Measurements from ENCODE around the gene EEA1.

Gene EEA1

DNA sequence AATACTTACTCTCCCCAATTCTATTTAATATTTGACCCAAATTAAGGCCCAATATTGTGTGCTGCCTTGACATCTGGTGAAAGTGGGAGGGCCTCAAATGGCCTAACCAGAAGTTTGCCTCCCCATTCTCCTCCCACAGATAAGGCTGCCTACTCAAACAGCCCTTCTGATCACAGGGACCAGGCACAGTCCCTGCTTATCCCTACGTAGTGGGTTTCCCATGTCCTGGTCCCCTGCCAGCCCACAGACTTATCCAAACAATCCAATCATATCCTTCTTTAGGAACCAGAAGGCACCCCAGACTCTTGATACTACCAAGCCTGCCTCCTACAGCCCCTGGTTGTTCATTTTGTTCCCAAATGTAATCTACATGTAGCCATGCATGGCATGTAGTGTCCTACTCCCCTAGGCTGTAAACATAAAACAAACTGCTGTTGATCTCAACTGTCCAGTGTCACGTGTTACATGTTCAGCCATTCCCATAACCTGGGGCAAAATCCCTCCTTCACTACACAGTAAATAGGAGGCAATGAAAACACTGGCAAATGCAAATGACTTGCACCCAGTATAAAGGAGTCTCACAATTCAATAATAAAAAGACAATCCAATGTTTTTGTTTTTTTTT is 49.3 kb downstream of the EEA1 start:
- no peak for DNase-seq (ENCODE audit: low read depth)

DNA sequence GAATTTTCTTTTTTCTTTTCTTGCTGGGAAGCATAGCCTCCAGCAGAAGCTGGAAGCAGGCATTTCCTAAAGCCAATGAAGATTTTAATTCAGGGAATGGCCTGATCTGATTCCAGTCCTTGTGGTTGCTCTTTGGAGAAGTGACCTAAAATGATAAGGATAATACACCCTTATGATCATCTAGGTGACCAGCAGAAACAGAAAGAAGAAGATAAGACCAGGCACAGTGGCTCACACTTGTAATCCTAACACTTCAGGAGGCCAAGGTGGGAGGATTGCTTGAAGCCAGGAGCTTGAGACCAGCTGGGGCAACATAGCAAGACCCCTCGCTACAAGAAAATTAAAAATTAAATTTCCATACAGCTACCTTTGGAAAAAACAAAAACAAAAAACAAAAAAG is 51.2 kb downstream of the EEA1 start:
- DNase-seq (ENCODE audit: low read depth) = no peak

DNA sequence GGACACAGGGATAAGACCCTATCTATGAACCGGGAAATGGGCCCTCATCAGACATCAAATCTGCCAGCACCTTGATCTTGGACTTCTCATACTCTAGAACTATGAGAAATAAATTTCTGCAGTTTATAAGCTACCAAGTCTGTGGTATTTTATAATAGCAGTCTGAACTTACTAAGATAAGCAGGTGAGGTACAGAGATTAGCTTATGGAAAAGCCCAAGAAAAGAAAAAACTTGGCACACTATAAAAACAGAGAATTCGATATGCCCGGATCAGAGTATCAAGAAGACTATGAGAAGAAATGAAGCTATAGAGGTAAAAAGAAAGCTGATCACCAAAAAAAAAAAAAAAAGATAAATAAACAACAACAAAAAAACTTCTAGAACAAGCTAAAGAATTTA is 52.6 kb downstream of the EEA1 start:
- DNase-seq (ENCODE audit: low read depth) = no peak

DNA sequence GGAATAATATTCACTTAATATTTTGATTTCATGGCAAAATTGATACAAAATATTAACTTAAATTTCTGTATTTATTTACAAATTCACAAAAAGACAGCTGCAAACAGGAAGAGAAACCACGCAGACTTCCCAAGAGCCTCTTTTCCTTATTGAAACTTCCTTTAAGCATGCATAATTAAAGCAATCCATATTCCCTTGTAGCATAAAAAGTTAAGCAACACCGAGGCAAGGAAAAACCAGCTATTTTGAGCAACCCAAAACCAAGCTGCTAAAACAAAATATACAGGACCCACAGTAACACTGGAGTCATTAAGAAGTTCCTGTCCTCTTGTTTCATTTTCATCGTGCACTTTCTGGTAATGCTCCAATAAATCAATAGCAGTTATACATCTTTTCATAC is 58.0 kb downstream of the EEA1 start:
- DNase-seq (ENCODE audit: low read depth) = no peak

DNA sequence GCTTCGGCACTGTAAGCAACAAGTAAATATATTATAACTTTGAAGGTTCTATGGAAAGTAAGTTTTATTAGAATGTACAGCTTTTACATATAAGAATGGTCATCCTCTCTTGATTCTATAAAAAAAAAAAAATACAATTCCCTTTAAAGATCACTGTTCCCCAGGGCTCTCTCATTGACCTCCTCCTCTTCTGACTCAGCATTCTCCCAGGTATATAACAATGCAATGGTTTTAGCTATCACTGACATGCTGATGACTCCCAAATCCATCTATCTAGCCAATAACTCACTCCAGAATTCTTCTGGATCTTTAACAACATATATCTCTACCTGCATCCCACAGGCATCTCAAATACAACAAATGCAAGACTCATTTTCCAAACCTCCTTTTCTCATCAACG is 62.7 kb downstream of the EEA1 start:
- no peak for DNase-seq (ENCODE audit: low read depth)

DNA sequence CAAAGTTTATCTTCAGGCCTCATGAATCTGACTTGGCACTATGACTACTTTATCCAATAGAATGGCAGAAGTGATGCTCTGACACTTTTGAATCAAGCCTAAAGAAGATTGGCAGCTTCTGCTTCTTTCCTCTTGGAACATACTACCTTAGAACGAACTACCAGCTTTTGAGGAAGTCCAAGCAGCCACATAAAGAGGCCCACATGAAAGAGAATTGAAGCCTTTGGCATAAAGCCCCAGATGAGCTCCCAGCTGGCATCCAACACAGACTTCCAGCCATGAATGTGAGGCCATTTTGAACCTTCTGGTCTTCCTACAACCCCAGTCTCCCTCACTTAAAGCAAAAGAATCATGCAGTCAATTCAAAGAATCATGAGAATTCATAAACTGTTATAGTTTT is 65.8 kb downstream of the EEA1 start:
- no peak for DNase-seq (ENCODE audit: low read depth)

DNA sequence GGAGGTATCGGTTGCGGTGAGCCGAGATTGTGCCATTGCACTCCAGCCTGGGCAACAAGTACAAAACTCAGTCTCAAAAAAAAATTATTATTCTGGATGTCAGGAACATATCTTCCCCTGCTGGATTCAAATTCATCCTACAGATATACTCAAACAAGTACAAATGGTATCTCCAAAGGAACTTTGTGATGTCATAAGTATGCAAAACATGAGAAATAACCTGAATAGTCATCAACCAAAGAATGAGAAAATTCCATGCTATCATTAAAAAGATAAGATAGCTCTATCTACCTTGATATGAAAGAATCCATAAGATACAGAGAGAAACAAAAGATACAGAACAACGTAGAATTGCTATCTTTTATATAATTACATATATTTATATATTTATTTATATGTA is 67.7 kb downstream of the EEA1 start:
- DNase-seq (ENCODE audit: low read depth) = no peak

DNA sequence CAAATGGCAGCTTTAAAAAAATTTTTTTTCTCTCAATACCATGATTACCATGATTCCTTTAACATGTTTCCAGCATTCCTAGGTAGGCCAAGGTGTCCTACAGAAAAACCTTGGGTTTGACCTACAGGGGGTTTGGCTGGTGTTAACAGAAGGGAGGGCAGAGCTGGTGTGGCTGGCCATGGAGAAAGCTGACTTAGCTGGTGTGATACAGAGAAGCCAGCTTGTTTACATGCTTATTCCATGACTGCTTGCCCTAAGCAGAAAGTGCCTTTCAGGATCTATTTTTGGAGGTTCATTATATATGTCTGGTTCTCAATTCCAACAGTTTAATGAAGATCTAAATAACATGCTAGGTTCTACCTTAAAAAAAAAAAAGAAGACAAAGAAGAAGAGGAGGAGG is 68.6 kb downstream of the EEA1 start:
- no peak for DNase-seq (ENCODE audit: low read depth)

DNA sequence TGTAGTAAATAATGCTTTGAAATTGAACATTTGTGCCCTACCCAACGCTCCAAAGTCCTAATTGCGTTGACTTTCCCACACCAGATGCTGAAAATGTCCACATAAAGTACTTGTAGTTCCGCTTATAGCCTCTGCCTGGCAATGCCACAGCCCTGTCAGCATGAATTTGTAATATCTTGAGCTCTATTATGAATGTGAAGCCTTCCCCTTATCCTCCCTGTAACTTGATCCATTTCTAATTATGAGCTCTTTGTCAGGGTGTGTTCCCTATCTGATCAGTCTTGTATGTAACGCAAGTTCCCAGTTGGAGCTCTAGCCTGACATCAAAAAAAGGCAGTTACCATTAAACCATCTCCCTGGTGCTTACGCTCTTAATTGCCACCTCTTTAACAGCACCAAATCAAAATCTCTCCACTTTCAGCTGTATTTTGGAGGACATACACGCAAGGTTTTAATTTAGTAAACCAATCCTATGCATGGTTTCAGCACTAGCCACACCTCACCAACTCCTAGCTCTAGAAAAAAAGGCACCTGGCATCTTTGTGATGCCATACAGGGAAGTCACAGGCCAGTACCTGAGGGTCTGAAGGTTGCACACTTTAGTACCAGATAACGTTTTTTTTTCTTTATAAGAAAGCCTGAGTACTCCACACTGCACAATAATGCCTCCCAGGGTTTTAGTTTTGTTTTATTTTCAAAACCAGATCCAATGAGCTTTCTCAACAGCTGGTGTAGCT is 69.3 kb downstream of the EEA1 start:
- DNase-seq (ENCODE audit: low read depth) = no peak

DNA sequence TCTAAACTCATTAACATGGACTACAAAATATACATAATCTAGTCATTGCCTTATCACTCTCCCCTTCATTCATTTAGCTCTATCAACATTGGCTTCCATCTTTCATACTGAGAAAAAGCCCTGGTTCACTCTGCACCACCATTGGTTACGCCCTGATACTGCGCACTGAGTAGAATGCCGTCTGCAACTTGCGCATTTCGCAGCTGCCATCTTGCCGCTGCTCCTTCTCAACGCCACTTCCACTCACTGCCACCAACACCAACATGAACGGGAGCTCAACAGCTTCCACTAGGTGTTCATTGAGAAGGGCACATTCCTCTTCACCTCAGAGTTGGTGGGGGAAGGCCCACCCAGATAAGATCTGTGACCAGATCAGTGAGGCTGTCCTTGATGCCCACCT is 71.3 kb downstream of the EEA1 start:
- no peak for DNase-seq (ENCODE audit: low read depth)

DNA sequence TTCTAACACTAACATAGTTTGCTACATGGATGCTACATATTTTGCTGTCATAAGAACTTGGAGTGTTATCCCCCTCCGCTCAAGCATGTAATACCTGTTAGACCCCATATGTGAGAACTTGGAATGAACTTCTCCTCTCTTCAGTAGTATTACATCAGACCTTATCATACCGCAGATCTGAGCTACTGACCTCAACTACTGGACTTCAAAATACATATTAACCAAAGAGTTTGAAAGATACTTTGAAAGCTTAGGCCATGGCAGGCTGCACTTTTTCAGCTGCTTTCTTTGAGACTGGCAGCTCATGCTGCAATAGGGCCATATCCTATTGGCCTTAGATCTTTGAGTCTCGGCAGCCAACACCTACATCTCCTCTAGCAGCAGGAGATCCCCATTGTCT is 74.8 kb downstream of the EEA1 start:
- no peak for DNase-seq (ENCODE audit: low read depth)

DNA sequence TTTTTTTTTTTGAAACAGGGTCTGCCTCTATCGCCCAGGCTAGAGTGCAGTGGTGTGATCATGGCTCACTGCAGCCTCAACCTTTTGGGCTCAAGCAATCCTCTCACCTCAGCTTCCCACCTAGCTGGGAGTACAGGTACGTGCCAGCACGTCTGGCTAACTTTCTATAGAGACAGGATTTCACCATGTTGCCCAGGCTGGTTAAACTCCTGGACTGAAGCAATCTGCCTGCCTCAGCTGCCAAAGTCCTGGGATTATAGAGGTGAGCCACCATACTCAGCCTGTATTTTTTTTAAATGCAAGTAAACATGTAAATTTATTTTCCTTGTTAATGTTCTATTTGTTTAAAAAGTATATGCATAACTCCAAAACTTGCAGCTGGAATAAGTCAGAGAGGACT is 80.4 kb downstream of the EEA1 start:
- DNase-seq (ENCODE audit: low read depth) = no peak

DNA sequence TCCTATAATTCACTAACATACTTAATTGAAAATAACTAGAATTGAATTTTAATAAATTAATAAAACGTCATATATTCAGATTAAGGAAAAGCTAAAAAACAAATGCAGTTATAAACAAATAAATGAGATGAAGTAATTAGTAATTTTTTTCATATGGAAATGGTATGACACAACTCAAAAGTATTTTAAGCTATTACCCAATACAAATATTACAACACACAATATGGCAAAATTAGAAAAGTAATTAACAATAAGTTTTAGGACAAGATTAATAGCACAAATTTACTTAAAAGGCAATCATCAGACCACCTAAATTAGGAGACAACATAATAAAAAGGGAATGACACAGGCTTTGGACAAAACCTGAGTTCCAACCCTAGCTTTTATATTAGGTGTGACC is 81.7 kb downstream of the EEA1 start:
- no peak for DNase-seq (ENCODE audit: low read depth)

DNA sequence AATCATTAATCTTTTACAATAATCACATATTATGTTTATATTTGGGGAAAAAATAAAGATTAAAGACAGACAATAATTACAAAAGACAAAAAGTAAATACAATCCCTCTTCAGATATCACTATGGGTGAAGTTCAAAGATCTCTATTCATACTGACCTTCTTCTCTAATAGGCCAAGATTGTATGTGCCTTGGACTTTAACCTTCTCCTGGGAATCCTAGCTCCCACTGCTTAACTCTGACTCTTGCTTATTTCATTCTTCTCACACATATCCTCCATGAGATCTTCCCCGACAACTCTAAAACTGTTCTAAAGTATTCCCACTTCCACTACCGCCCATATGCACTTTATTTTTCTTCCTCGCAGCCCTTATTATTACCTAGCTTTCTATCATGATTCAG is 83.8 kb downstream of the EEA1 start:
- no peak for DNase-seq (ENCODE audit: low read depth)

DNA sequence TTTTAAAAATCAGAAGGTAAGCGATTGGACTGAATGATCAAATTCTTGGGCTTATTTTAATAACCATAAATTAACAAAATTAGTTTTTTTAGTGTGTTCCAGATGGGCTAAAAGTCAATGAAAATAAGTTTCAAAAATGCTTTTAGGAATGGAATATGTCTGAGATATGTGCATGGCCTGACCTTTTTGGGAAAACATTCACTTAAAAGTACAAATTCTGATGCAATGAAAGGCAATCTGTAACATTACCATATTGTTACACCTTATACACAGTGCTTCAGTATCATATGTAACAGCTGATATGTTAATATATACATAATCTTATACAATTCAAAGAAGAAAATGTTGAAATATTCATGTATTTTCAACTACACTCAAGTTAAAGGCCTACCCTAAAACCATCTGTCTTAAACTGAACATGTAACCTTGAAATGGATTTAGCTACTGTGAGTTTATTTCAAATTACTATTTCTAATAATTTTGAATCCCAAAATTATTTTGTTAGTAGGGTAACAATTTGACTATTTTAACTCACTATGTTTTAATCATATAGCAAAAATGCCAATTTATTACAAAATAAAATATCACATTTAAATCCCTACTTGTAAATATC is 84.8 kb downstream of the EEA1 start:
- DNase-seq (ENCODE audit: low read depth) = no peak

DNA sequence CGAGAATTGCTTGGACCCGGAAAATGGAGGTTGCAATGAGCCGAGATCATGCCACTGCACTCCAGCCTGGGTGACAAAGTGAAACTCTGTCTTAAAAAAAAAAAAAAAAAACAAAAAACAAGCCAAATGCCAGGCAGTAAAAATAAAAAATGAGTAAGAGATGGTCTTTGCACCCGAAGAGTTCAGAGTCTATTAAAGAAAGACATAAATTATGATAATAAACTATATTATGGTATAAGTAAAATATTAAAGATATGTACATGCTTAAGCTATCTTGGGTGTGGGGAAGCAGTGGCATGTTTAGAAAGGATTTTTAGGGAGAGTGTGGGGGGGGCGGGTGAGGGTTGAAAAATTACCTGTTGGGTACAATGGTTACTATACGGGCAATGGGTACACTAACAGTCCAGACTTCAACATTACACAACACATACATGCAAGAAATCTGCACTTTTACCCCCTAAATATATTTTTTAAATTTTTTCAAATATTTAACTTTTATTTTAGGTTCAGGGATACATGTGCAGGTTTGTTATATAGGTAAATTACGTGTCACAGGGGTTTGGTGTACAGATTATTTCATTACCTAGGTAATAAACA is 99.3 kb downstream of the EEA1 start:
- no peak for DNase-seq (ENCODE audit: low read depth)

DNA sequence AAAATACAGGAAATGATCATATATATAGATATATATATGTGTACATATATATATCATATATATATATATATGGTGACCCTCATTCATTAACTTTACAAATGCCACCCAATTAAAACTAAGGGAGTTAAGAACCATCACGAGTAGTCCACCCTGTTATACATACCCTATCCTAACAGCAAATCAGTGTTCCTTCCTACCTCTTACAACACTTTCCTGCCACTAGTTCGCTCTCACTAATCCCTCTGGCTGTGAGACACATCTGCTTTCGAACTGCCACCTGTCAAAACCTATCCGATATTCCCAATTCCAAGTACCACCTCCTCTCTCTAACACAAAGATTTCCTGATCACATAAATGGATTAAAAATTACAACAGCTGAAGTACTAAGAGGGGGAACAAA is 100.5 kb downstream of the EEA1 start:
- DNase-seq (ENCODE audit: low read depth) = no peak

DNA sequence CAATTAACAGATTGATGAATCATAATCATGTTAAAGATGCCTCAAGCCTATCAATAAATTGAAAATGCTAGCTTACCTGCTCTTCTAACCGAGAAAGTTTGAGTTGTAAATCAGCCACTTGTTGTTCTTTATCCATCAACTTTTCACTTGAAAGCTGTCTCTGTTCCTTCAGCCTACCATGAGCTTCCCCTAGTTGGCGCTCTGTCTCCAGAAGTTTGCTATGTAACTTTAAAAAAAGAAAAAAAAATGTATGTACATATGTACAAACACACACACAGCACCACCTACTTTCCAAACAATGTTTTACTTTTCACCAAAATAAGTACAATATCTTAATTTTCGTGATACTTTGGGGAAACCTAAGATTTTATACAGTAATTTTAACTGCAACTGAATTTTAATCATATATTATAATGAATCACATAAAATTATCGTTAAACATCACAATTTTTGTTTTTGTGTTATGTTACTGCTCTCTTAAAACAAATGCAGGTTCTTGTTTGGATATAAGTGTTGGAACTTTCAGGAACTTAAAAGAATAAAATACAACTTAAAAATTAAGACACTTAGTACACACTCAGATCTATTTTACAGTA is 101.2 kb downstream of the EEA1 start:
- DNase-seq (ENCODE audit: low read depth) = peak; percentile 6

DNA sequence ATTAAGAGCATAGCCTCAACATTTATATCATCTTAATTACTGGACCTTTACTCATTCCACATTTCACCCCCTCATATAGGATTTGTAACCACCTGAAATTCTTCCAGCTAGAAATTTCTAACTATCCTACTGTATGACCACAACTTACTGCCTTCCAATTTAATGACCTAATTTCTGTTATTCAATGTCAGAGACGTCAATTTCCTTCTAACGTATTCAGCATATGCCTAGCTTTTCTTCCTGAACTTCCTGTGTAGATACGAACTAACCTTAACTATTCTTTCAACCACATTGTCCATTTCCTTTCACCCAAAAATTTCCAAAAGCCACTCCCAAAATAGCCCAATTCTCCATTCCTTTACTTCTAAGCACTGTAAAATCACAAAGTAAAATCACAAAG is 108.0 kb downstream of the EEA1 start:
- DNase-seq (ENCODE audit: low read depth) = no peak

DNA sequence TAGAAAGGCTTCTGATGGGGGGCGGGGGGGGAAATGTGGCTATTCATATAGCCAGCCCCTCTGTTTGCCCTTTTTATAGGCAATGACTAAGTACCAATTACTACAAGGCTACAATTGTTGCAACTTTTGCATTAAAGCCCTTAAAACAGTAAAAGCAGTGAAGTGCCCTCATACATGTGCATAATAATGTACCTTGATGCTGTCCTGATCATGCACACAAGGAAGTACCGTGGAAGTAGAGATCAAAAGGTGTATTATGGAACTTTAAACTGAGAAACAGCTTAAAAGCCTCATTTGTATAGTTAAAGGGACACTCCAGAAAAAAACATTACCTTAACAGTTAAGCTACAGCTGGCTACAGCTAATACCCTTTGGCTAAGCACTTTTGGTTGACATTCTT is 114.5 kb downstream of the EEA1 start:
- DNase-seq (ENCODE audit: low read depth) = no peak

DNA sequence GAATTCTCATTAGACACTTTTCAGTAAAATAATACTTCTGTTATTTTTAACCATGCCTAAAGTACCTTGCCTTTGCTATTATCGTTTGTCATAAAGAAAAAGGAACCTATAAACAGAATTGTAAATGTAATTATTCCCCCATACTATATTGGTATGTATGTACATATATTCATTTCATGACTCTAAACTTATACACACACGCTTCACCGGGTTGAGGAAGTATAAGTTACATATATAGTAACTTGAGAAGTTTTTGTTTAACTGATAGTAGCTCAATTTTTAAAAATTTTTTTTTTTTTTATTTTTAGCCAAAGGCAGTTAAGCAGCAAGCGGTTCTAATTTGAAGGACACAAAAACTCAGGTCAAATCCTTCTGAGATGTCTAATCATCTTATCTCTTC is 118.7 kb downstream of the EEA1 start:
- no peak for DNase-seq (ENCODE audit: low read depth)

DNA sequence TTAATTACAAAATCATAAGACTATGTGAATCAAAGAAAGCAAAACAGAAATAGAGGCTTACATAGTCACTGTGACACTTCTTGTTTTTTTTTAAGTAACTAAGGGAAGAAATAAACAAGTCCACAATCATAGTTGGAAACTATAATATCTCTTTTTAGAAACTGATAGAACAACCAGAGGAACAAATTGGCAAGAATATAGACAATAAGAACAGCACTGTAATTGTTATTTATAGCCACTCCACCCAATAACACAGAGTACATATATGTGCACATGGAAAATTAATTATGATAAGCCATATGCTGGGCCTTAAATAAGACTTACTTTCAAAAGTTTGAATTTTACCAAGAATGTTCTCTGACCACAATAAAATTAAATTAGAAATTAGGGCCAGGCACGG is 125.2 kb downstream of the EEA1 start:
- DNase-seq (ENCODE audit: low read depth) = no peak

DNA sequence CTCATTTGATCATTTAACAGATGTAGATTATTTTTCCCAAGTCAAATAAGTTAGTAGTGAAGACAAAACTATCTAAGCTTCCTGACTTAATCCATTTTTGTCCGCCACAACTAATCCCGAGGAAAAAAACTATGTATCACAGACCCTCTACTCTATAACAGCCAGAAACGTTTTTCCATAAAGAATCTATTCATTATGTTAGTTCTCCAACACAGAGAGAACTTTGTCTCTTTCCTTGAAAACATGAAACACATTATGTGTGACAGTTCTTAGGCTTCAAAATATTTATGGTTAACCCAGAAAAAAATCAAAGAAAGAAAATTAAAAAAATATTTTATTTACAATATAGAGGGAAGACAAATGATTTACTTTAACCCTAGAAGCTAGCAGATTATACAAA is 126.2 kb downstream of the EEA1 start:
- DNase-seq (ENCODE audit: low read depth) = no peak
